Measurements from ENCODE around the gene CDH13.

The CDH13 gene

DNA sequence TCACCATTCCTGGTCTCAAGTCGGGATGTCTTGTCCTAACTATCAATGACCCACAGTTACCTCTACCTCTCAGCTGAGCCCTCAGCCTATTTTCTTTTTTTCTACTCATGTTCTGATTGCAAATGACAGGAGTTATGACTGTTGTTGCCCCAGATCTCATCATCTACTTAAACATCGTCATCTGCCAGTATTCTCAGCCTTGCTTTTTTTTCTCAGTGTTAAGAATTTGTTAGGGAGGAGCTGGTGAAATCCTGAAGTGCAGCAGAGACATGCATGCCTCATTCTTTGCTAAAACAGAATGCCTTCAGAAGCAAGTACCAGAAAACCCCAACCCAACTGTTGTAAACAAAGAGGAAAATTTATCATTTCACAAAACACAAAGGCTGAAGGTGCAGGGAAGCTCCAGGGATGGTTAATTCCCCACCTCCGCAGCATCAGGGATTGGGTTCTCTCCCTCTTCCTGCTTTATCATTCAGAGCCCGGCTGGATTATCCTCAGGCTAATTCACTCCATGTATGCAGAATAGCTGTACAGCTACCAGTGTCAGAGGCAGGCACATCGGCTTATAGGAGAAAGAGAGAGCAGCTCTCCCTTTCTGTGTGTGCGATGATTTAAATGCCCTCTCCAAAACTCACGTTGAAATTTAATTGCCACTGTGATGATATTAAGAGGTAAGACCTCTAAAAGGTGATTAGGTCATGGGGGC lies 640.2 kb downstream of the CDH13 start:
- H3K9ac ChIP-seq (ENCODE audit: low read length) = no peak overlapping the region
- no peaks in the 10 kb centered on the region for H3K79me2 ChIP-seq (ENCODE audit: low read length)
- no peaks in the 10 kb centered on the region for H3K9me3 ChIP-seq (ENCODE audit: insufficient read depth, low read length)
- H3K36me3 ChIP-seq (replicated peaks; ENCODE audit: low read depth, low read length) = no peaks in the 10 kb centered on the region
- no peaks in the 10 kb centered on the region for H3K27me3 ChIP-seq (ENCODE audit: low read depth, low read length)
- H3K27ac ChIP-seq (ENCODE audit: low read length) = no peak overlapping the region
- no peak overlapping the region for H2AFZ ChIP-seq (ENCODE audit: low read depth, low read length)
- H3K4me1 ChIP-seq (ENCODE audit: low read length) = no peaks in the 10 kb centered on the region
- no peaks in the 10 kb centered on the region for H4K20me1 ChIP-seq (ENCODE audit: insufficient read depth, low read length)
- no peak for TF ChIP-seq EZH2phosphoT487 (IDR thresholded peaks at IDR 0.05; ENCODE audit: low read depth)
- H3K4me3 ChIP-seq (ENCODE audit: low read length) = no peak overlapping the region
- no peak overlapping the region for H3K4me2 ChIP-seq (ENCODE audit: low read length)

DNA sequence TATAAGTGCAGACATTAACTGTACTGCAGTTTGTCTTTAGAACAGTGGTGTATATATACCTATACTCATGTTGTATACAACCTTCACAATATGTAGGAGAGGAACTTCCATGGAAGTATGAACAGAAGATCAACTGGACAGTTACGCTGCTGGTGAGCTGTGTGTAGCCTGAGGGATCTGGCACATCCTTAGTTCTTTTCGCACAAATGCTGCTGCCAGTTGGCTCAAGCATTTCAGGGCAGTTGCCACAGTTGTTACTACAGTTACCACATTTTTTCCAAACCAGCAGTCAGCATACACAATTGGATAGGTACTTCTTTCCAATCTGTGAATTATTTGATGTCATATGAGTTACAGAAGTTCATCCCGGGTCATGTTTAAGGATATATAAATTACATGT lies 641.4 kb downstream of the CDH13 start:
- no peaks in the 10 kb centered on the region for H3K27me3 ChIP-seq (ENCODE audit: low read depth, low read length)
- no peaks in the 10 kb centered on the region for H3K79me2 ChIP-seq (ENCODE audit: low read length)
- H4K20me1 ChIP-seq (ENCODE audit: insufficient read depth, low read length) = no peaks in the 10 kb centered on the region
- H3K27ac ChIP-seq (ENCODE audit: low read length) = no peak overlapping the region
- H3K4me2 ChIP-seq (ENCODE audit: low read length) = no peak overlapping the region
- TF ChIP-seq, protein P1, sequence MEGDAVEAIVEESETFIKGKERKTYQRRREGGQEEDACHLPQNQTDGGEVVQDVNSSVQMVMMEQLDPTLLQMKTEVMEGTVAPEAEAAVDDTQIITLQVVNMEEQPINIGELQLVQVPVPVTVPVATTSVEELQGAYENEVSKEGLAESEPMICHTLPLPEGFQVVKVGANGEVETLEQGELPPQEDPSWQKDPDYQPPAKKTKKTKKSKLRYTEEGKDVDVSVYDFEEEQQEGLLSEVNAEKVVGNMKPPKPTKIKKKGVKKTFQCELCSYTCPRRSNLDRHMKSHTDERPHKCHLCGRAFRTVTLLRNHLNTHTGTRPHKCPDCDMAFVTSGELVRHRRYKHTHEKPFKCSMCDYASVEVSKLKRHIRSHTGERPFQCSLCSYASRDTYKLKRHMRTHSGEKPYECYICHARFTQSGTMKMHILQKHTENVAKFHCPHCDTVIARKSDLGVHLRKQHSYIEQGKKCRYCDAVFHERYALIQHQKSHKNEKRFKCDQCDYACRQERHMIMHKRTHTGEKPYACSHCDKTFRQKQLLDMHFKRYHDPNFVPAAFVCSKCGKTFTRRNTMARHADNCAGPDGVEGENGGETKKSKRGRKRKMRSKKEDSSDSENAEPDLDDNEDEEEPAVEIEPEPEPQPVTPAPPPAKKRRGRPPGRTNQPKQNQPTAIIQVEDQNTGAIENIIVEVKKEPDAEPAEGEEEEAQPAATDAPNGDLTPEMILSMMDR (IDR thresholded peaks at IDR 0.05; ENCODE audit: low read depth, low read length) = no peak
- TF ChIP-seq EZH2phosphoT487 (IDR thresholded peaks at IDR 0.05; ENCODE audit: low read depth) = no peak
- no peaks in the 10 kb centered on the region for H3K36me3 ChIP-seq (replicated peaks; ENCODE audit: low read depth, low read length)
- no peak overlapping the region for H3K9ac ChIP-seq (ENCODE audit: low read length)
- no peak overlapping the region for H2AFZ ChIP-seq (ENCODE audit: low read depth, low read length)
- no peak overlapping the region for H3K4me3 ChIP-seq (ENCODE audit: low read length)
- no peaks in the 10 kb centered on the region for H3K9me3 ChIP-seq (ENCODE audit: insufficient read depth, low read length)
- no peaks in the 10 kb centered on the region for H3K4me1 ChIP-seq (ENCODE audit: low read length)

DNA sequence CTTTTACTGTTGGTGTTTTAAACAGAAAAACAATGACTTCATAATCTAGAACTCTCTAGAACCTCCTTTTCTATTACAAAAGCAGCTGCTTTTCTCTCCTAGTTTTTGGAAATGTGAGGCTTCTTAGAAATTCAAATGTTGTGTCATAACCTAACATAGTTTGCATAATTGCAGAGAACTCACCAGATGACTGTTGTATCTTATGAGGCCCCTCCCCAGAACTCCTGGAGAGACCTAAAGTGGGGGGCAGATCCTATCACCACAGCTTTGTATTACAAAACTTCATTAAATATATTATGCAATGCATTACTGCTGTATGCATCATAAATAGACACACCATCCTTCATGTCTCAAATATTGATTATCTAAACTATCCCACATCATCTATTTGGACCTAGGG lies 642.3 kb downstream of the CDH13 start:
- Histone ChIP-seq H3K27ac (ENCODE audit: low read length) (no peak overlapping the region), H3K4me3 (ENCODE audit: low read length) (no peak overlapping the region), H3K27me3 (ENCODE audit: low read depth, low read length) (no peaks in the 10 kb centered on the region), H2AFZ (ENCODE audit: low read depth, low read length) (no peak overlapping the region), H4K20me1 (ENCODE audit: insufficient read depth, low read length) (no peaks in the 10 kb centered on the region), H3K36me3 (replicated peaks; ENCODE audit: low read depth, low read length) (no peaks in the 10 kb centered on the region), H3K4me1 (ENCODE audit: low read length) (no peaks in the 10 kb centered on the region), H3K9me3 (ENCODE audit: insufficient read depth, low read length) (no peaks in the 10 kb centered on the region), H3K79me2 (ENCODE audit: low read length) (no peaks in the 10 kb centered on the region), H3K9ac (ENCODE audit: low read length) (no peak overlapping the region), H3K4me2 (ENCODE audit: low read length) (no peak overlapping the region)
- TF ChIP-seq, protein P1 (IDR thresholded peaks at IDR 0.05; ENCODE audit: low read depth, low read length) = no peak
- TF ChIP-seq EZH2phosphoT487 (IDR thresholded peaks at IDR 0.05; ENCODE audit: low read depth) = no peak

DNA sequence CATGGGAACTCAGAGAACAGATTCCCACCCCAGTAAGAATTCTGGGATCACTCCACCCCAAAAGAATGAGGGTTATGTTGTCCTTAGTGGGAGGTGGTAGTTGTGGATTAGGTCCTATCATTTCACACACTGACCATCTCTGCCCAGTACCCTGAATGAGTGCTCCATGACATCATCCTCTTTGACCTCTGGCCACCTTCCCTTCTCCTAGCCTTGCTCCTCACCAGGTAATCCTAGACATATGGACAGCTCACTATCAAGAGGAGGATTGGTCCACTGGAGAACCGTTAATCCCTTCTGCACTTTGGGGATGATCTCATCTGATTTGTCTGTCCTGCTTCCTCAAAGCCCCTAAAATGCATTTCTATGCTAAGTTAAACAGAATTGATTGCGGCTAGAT lies 642.8 kb downstream of the CDH13 start:
- TF ChIP-seq, protein P1 (IDR thresholded peaks at IDR 0.05; ENCODE audit: low read depth, low read length) = no peak
- no peak for TF ChIP-seq EZH2phosphoT487 (IDR thresholded peaks at IDR 0.05; ENCODE audit: low read depth)
- no peak overlapping the region for H2AFZ ChIP-seq (ENCODE audit: low read depth, low read length)
- H3K4me2 ChIP-seq (ENCODE audit: low read length) = no peak overlapping the region
- no peak overlapping the region for H3K9ac ChIP-seq (ENCODE audit: low read length)
- H3K4me3 ChIP-seq (ENCODE audit: low read length) = no peak overlapping the region
- H3K27ac ChIP-seq (ENCODE audit: low read length) = no peak overlapping the region
- no peaks in the 10 kb centered on the region for H3K9me3 ChIP-seq (ENCODE audit: insufficient read depth, low read length)
- no peaks in the 10 kb centered on the region for H3K36me3 ChIP-seq (replicated peaks; ENCODE audit: low read depth, low read length)
- no peaks in the 10 kb centered on the region for H3K4me1 ChIP-seq (ENCODE audit: low read length)
- no peaks in the 10 kb centered on the region for H3K79me2 ChIP-seq (ENCODE audit: low read length)
- H3K27me3 ChIP-seq (ENCODE audit: low read depth, low read length) = no peaks in the 10 kb centered on the region
- no peaks in the 10 kb centered on the region for H4K20me1 ChIP-seq (ENCODE audit: insufficient read depth, low read length)

Measured in OCI-LY3 (cell line).